Measurements from ENCODE around the gene CLDND1.
A peak's percentile ranks its signal among the peaks of the same experiment; 100 is the strongest.
"Not testable (repeated sequence)": the region's sequence is repeated elsewhere in the genome, so short reads cannot be mapped to it uniquely, and the experiment has no call there.

Gene CLDND1

GRCh38 chr3:98522544-98523281 is at the start of gene CLDND1:
CLDND1 (minus strand) TSS chr3:98522902; CDS start chr3:98521424, 1,478 bp downstream.
- peak; percentile 98 for DNase-seq (ENCODE audit: low spot score)

GRCh38 chr3:98568402-98568801 is 45.7 kb upstream of the CLDND1 start:
- no peak for DNase-seq (ENCODE audit: low spot score)

GRCh38 chr3:98567666-98568270 is 45.1 kb upstream of the CLDND1 start:
- no peak for DNase-seq (ENCODE audit: low spot score)

- DNase-seq (ENCODE audit: low spot score), result no peak
These were observed 43.1 kb upstream of the CLDND1 start for GRCh38 chr3:98565843-98566242.

GRCh38 chr3:98565237-98565643 is 42.5 kb upstream of the CLDND1 start:
- DNase-seq (ENCODE audit: low spot score), result no peak

- DNase-seq (ENCODE audit: low spot score), result no peak
These were observed 41.7 kb upstream of the CLDND1 start for GRCh38 chr3:98564282-98565005.

- peak; percentile 70 for DNase-seq (ENCODE audit: low spot score)
These were observed 41.1 kb upstream of the CLDND1 start for GRCh38 chr3:98563661-98564281.

GRCh38 chr3:98561727-98562521 is 39.2 kb upstream of the CLDND1 start:
- DNase-seq (ENCODE audit: low spot score), result peak; percentile 31

- no peak for DNase-seq (ENCODE audit: low spot score)
These were observed 38.2 kb upstream of the CLDND1 start for GRCh38 chr3:98560911-98561310.

- not testable (repeated sequence) for DNase-seq (ENCODE audit: low spot score)
These were observed 37.1 kb upstream of the CLDND1 start for GRCh38 chr3:98559769-98560168.

- no peak for DNase-seq (ENCODE audit: low spot score)
These were observed 35.6 kb upstream of the CLDND1 start for GRCh38 chr3:98558100-98558827.

GRCh38 chr3:98557324-98558010 is 34.8 kb upstream of the CLDND1 start:
- DNase-seq (ENCODE audit: low spot score), result no peak

GRCh38 chr3:98556164-98557130 is 33.7 kb upstream of the CLDND1 start:
- no peak for DNase-seq (ENCODE audit: low spot score)

GRCh38 chr3:98555025-98555379 is 32.3 kb upstream of the CLDND1 start:
- no peak for DNase-seq (ENCODE audit: low spot score)

- DNase-seq (ENCODE audit: low spot score), result no peak
These were observed 31.9 kb upstream of the CLDND1 start for GRCh38 chr3:98554580-98554979.

- DNase-seq (ENCODE audit: low spot score), result no peak
These were observed 31.1 kb upstream of the CLDND1 start for GRCh38 chr3:98553753-98554152.

- no peak for DNase-seq (ENCODE audit: low spot score)
These were observed 30.4 kb upstream of the CLDND1 start for GRCh38 chr3:98553021-98553563.

- DNase-seq (ENCODE audit: low spot score), result no peak
These were observed 29.7 kb upstream of the CLDND1 start for GRCh38 chr3:98552232-98553020.
